NCI-H2171 (cell line): ENCODE data around the gene NOTCH1.
"Not testable (repeated sequence)": the region's sequence is repeated elsewhere in the genome, so short reads cannot be mapped to it uniquely, and the experiment has no call there.

Experiments
- DNase-seq: peaks from one replicate; lab custom pipeline; 2025; lab: John Stamatoyannopoulos, UW

Gene NOTCH1

DNA sequence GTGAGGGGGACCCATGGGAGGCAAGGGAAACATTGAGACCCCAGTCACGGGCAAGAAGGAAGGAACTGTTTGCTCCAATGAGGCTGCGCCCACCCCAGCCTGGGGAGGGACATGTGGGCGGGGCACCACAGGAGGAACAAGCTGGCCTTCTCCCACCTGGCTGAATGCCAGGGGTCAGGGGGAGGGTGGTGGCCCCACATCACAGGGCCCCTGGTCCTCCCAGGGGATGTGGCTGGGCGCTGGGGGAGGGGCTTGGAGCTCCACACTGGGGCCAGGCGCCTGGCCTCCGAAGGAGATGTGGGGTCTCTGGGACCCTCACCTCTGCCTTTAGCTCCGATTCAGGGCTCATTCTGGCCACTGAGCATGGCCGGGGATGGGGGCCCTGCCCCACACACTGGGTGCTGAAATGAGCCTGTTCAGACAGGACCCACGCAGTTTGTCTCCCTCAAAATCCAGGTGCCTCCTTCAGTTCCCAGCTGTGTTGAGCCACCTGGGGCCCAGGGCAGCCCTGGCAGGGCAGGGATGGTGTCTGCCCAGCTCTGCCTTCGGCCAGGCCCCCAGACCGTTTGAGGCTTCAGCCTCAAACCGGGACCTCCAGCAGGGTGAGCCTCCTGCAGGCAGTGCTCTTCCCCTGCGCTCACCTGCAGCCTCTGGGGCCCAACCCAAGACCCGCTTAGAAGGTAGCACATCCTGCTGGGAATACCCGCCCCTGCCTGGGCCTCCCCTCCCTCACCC, 33.2 kb upstream of the NOTCH1 start:
- no peak for DNase-seq

GRCh38 chr9:136578626-136578914, 32.7 kb upstream of the NOTCH1 start:
- DNase-seq, result no peak

- DNase-seq, result peak; percentile 20
These were observed 32.2 kb upstream of the NOTCH1 start for GRCh38 chr9:136577941-136578625.

- DNase-seq, result no peak
These were observed 30.4 kb upstream of the NOTCH1 start for GRCh38 chr9:136576269-136576626.

DNA sequence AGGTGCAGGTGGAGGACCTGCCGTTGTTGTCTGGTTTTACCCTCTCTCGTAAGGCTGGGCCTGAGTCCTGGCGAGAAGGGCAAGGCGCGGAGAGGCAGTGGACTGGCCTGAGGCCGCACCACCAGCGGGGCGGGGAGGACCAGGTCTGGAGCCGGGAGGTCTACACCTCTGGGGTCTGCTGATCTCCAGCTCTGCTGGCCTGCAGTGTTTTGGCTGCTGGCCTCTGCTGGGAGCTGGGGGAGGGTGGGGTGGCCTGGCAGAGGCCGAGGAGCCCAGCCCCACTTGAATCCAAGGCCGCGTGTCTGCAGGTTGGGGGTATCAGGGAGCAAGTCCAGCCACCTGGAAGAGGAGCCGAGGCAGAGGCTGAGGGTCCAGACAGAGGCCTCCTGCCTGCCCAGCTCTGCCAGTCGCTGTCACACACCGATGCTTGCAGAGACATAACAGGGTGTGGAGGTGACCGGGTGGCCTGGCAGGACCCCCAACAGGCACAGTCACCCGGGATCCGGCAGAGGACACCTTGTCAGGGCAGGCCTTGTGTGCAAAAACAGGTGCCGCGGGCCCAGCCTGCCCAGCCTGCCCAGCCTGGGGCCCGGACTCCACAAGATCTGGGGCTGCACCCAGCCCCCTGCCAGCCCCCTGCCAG, 29.9 kb upstream of the NOTCH1 start:
- DNase-seq, result no peak

DNA sequence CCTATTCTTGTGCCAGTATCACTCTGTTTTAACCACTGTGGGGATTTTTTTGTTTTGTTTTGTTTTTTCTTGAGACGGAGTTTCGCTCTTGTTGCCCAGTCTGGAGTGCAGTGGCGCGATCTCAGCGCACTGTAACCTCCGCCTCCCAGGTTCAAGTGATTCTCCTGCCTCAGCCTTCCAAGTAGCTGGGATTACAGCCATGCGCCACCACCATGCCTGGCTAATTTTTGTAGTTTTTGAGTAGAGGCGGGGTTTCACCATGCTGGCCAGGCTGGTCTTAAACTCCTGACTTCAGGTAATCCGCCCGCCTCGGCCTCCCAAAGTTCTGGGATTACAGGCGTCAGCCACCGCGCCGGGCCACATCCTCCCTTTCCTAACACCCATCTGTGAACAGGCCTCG, 28.8 kb upstream of the NOTCH1 start:
- not testable (repeated sequence) for DNase-seq

GRCh38 chr9:136572828-136573625, 27.2 kb upstream of the NOTCH1 start:
- DNase-seq, result no peak

DNA sequence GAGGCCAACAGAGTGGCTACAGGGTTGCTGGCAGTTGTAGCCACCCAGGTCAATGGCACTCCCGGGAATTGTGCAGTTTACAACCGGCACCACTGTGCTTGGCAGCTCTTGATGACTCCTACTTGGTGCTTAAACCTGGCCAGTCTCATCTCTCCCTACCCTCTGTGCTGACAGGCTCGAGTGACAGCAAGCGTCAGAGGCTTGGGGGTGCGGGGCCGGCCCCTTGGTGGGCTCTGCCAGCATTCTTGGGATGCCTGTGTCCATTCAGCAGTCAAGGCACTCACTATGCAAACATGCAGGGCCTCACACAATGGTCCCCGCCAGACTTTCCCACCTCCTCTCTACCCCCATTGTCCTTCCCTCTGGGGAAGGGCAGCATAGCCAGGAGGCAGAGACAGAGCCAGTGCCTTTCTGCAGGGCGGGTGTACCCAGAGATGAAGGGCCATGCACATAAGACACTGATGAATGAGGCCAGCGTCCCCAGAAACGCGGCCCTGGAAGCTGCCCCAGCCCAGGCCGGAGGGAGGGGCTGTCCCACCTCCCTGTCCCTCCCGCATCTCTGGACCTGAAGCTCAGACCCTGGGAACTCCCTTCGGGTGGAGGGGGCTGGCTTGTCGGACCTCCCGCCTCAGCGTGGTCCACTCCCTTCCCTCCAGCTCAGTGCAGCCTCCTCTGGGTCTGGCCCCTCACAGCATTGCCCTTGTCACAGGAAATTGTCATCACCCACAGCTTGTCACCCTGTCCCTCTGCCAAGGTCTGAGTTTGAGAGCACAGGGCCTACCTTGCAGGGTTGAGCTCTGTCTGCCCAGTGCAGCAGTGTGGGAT, 26.4 kb upstream of the NOTCH1 start:
- no peak for DNase-seq

DNA sequence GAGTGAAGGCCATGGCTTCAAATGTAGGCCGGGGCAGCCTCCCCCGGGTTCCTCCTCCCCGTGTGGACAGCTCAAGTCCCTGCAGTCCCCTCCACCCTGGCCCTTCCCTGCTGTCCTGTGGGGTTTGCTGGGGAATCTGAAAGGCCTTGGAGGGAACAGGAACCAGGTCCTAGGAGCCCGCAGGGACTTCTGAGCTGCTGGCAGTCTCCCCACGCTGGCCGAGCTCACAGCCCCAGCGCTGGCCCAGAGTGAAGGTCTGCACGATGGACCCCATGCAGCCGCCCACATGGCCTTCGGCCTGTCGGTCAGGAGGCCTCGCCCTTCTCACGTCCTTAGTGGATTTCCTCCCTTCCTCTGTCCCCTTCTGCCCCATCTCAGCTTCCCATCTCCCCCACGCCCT, 25.7 kb upstream of the NOTCH1 start:
- no peak for DNase-seq

GRCh38 chr9:136570916-136571315, 25.1 kb upstream of the NOTCH1 start:
- no peak for DNase-seq

- no peak for DNase-seq
These were observed 24.5 kb upstream of the NOTCH1 start for GRCh38 chr9:136570191-136570845.

DNA sequence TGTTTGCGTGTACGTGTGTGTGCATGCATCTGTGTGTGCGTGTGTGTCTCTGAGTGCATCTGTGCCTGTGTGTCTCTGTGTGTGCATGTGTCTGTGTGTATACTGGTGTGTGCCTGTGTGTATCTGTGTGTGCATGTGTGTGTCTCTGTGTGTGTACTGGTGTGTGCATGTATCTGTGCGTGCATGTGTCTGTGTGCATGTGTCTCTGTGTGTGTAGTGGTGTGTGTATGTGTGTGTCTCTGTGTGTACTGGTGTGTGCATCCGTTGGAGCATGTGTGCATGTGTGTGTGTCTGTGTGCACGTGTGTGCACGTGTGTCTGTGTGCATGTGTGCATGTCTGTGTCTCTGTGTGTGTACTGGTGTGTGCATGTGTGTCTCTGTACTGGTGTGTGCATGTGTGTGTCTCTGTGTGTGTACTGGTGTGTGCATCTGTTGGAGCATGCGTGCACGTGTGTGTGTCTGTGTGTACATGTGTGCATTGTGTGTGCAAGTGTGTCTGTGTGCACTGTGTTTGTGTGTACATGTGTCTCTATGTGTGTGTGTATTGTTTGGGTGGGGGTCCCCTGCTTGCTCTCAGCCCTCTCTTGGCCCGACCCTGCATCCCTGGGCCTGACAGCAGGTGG, 23.8 kb upstream of the NOTCH1 start:
- DNase-seq, result no peak

GRCh38 chr9:136568288-136569081, 22.6 kb upstream of the NOTCH1 start:
- DNase-seq, result no peak

DNA sequence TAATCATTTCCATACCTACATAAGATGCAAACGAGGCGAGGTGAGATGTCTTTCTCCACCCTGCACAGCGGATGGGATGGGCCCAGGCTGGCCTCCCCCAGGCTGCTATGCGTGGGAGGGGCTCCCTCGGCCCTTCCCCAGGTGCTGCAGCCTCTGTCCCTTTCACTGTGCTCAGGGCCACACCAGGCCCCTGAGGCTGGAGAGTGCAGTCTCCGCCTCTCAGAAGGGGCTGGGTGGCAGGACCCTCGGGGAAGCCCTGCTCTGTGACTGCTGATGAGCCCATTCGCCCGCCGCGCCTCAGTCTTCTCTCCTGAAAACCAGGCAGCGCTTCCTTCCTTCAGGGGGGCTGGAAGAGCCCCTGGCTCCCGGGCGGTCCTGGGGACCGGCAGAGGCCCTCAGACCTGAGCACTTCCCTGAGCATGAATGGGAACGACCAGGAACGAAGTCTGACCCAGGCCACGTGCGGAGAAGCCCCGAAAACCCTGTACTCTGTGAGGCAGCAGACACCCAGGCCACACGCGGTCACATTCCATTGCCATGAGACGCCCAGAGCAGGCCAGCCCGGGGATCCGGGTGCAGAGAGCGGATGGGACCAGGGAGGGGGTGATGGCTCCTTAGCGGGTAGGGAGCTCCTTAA, 21.9 kb upstream of the NOTCH1 start:
- DNase-seq, result no peak

GRCh38 chr9:136566901-136567300, 21.1 kb upstream of the NOTCH1 start:
- no peak for DNase-seq

- no peak for DNase-seq
These were observed 20.7 kb upstream of the NOTCH1 start for GRCh38 chr9:136566553-136566895.

DNA sequence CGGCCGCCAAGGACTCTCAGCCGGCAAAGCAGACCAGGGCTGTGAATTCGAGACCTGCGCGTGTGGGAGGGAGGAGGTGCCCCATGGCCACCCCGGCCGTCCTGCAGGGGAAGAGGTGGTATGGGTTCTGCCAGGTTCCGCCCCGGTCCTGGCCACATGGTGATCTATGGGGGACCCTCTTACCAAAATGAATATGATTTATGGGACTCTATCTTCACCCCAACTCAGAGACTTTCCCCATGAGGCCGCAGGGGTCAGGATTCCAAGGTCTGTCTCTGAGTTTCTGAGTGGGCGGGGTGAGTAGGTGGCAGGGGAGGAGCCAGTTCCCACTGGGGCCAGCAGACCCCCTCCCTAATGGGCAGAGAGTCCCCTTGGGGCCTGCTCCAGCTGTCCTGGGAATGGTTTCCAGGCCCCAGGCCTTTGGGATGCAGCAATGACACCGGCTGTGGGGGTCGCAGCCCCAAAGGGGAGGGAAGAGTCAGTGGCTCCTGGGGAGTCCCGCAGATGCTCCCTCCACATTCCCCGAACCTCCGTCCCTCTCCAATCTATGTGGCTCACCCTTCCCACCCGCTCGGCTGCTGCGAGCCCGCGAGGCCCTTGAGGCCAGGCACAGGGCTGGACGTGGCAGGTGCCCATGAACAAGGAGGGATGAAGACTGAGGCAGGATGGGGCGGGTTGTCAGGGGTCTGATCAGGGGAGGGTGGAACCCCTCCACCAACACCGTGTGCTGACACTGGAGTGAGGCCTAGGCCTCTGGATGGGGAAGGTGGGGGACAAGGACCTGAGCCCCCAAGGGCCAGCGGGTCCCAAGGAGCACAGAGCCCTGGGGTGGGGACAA, 20.1 kb upstream of the NOTCH1 start:
- DNase-seq, result no peak

- DNase-seq, result no peak
These were observed 19.4 kb upstream of the NOTCH1 start for GRCh38 chr9:136565086-136565714.
